ENCODE results near the gene ABCA2.

DNA sequence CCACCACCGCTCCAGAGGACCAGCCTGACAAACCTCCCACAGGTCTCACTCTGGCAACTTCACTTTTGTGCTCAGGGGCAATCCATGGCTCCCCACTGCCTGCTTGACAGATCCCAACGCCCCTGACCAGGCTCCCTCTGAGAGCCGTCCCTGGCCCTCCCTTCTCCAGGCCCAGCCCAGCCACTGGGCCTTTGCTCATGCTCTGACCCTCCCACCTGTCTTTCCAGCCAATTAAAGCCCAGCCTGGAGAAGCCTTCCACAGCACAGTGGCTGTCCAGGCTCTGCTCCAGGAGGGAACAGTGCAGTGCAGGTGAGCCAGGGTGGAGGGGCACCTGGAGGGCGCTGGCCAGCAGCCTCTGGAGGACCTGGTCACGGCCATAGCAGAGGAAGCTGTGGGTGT lies 22.5 kb upstream of the ABCA2 start:
- TF ChIP-seq CTCF (optimal IDR thresholded peaks at IDR 0.05 in 1 of 3, IDR thresholded peaks at IDR 0.05 in 1 of 3, conservative IDR thresholded peaks at IDR 0.05 in 1 of 3; ENCODE audit: extremely low read depth in 1 of 3, insufficient read depth in 2 of 3, low read length in 3 of 3) (no peak), EZH2 (IDR thresholded peaks at IDR 0.05; ENCODE audit: low read length) (no peak)

Measured in keratinocyte (primary cell).